ENCODE results near the gene OR6X1.

DNA sequence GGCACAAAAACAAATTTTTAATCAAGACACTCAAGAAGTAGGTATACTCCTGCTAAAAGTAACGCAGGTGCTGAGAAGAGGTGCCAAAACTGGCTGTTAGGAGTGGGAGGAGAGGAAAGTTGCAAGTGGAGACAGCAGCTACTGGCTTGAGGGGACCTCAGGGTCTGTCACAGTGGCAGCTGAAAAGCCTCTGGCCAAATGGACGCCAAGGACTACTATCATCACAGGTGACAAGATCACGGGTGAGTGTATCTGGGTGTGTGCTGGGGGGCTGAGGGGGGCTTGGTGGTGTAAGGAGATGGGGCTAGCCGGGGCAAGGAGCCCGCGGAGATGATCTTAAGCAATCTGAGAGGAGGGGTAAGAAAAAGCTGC lies 13.5 kb downstream of the OR6X1 start:
- TF ChIP-seq, protein P1, sequence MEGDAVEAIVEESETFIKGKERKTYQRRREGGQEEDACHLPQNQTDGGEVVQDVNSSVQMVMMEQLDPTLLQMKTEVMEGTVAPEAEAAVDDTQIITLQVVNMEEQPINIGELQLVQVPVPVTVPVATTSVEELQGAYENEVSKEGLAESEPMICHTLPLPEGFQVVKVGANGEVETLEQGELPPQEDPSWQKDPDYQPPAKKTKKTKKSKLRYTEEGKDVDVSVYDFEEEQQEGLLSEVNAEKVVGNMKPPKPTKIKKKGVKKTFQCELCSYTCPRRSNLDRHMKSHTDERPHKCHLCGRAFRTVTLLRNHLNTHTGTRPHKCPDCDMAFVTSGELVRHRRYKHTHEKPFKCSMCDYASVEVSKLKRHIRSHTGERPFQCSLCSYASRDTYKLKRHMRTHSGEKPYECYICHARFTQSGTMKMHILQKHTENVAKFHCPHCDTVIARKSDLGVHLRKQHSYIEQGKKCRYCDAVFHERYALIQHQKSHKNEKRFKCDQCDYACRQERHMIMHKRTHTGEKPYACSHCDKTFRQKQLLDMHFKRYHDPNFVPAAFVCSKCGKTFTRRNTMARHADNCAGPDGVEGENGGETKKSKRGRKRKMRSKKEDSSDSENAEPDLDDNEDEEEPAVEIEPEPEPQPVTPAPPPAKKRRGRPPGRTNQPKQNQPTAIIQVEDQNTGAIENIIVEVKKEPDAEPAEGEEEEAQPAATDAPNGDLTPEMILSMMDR (IDR thresholded peaks at IDR 0.05): no peak
- TF ChIP-seq POLR2A (IDR thresholded peaks at IDR 0.05): no peak
